Naive B cell (primary cell): Measurements from ENCODE around the gene BCAN. TPM values are rescaled to one million over a fixed set of nuclear protein-coding genes. Genes with fewer than 3 reads are reported as not detected.
"Not testable (repeated sequence)": the region's sequence is repeated elsewhere in the genome, so short reads cannot be mapped to it uniquely, and the experiment has no call there.

Experiments used
- ATAC-seq, 2 donors: fragments of 150-1000 bp; cut with Tn5 transposase; 2 replicates each; pipeline ENCODE4 v1.10.0; 2021; ENCODE audit warnings: low read depth in 2 of 2, mild to moderate bottlenecking in 2 of 2, moderate library complexity in 2 of 2
- DNase-seq: peaks from one replicate; pipeline ENCODE4 v3.0.0; 2022
- H3K27ac Mint-ChIP-seq, 6 donors: one replicate each; pipeline ENCODE4 v1.8.0; 2020 to 2022; ENCODE audit warnings: mild to moderate bottlenecking in 6 of 6, mixed read lengths in 6 of 6, moderate library complexity in 5 of 6, inconsistent platforms in 2 of 6
- H3K27me3 Mint-ChIP-seq, 3 donors: one replicate each; pipeline ENCODE4 v1.8.0; 2021 to 2022; ENCODE audit warnings: mixed read lengths in 3 of 3, mild to moderate bottlenecking in 1 of 3
- H3K36me3 Mint-ChIP-seq, 2 donors: one replicate each; pipeline ENCODE4 v1.8.0; 2020 to 2022; ENCODE audit warnings: mixed read lengths in 2 of 2, inconsistent platforms in 1 of 2, mild to moderate bottlenecking in 1 of 2
- H3K4me1 Mint-ChIP-seq, 3 donors: one replicate each; pipeline ENCODE4 v1.8.0; 2020 to 2022; ENCODE audit warnings: mixed read lengths in 3 of 3, inconsistent platforms in 1 of 3, mild to moderate bottlenecking in 1 of 3, moderate library complexity in 1 of 3
- H3K4me3 Mint-ChIP-seq, 8 donors: one replicate each; pipeline ENCODE4 v1.8.0; 2020 to 2022; ENCODE audit warnings: mild to moderate bottlenecking in 8 of 8, mixed read lengths in 8 of 8, moderate library complexity in 8 of 8, inconsistent platforms in 2 of 8
- H3K9me3 Mint-ChIP-seq, 7 donors: one replicate each; pipeline ENCODE4 v1.8.0; 2020 to 2022; ENCODE audit warnings: mixed read lengths in 7 of 7, mild to moderate bottlenecking in 5 of 7, inconsistent platforms in 2 of 7, moderate library complexity in 1 of 7
- polyA plus RNA-seq, 6 donors: library from polyadenylated mRNA; unstranded; fragments of 300-500 nt; fragmentation: Illumina TruSeq; gene quantifications; one replicate each; pipeline ENCODE4 v1.2.3, GENCODE V29; 2021; ENCODE audit warnings: low read depth in 6 of 6

Gene BCAN
- polyA plus RNA-seq, 6 donors from 2014 or later, result not detected

- no peaks in the 10 kb centered on the region for H3K9me3 Mint-ChIP-seq
- H3K36me3 Mint-ChIP-seq, result no peaks in the 10 kb centered on the region
- H3K27ac Mint-ChIP-seq, result no peak overlapping the region
- DNase-seq (no peak), ATAC-seq (no peak)
- peak overlapping the region in 7 of 8 donors; percentile 0 to 74 (median 50) for H3K4me3 Mint-ChIP-seq
- peaks cover 13 to 27% (median 15%) of the 10 kb centered on the region in 3 donors for H3K4me1 Mint-ChIP-seq
- peaks cover 49 to 72% (median 58%) of the 10 kb centered on the region in 3 donors for H3K27me3 Mint-ChIP-seq
These were observed 19.2 kb upstream of the BCAN start for GRCh38 chr1:156622581-156623297.

DNA sequence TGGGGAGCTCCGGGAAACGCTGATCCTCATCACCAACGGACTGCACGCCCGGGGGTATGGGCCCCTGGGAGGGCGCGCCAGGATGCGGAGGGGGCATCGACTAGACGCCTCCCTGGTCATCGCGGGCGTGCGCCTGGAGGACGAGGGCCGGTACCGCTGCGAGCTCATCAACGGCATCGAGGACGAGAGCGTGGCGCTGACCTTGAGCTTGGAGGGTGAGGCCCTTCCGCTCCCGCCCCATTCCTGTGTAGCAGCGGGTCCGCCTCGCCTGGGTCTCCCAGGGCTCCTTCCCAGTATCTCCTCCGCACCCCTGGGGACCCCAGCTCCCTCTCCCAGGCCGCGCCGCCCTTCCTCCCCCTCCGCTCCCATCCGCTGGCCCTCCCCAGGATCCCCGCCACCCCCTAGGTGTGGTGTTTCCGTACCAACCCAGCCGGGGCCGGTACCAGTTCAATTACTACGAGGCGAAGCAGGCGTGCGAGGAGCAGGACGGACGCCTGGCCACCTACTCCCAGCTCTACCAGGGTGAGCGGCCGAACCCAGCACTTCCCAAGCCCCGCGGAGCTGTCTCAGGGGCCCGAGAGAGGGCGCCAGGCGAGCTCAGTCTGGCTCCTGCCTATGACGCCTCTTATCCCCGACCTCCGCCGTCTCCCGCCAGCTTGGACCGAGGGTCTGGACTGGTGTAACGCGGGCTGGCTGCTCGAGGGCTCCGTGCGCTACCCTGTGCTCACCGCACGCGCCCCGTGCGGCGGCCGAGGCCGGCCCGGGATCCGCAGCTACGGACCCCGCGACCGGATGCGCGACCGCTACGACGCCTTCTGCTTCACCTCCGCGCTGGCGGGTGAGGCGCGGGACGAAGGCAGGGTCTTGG, 17.7 kb upstream of the BCAN start:
- no peak for DNase-seq
- peaks cover 46 to 78% (median 55%) of the 10 kb centered on the region in 3 donors for H3K27me3 Mint-ChIP-seq
- peak overlapping the region; percentile 58 to 88 (median 74) for H3K4me3 Mint-ChIP-seq
- peaks cover 13 to 27% (median 14%) of the 10 kb centered on the region in 3 donors for H3K4me1 Mint-ChIP-seq
- ATAC-seq, result peak; percentile 52 to 55
- H3K9me3 Mint-ChIP-seq, result no peaks in the 10 kb centered on the region
- peak overlapping the region in 1 of 6 donors; percentile 83 for H3K27ac Mint-ChIP-seq
- H3K36me3 Mint-ChIP-seq, result no peaks in the 10 kb centered on the region

- ATAC-seq, result peak; percentile 11 to 17
- DNase-seq, result no peak
These were observed 17.0 kb upstream of the BCAN start for GRCh38 chr1:156624814-156625435.

GRCh38 chr1:156625436-156626078, 16.4 kb upstream of the BCAN start:
- Mint-ChIP-seq H3K27ac (peak overlapping the region in 4 of 6 donors; percentile 0 to 73 (median 12)), H3K27me3 (peaks cover 36 to 66% (median 48%) of the 10 kb centered on the region in 3 donors), H3K9me3 (no peaks in the 10 kb centered on the region), H3K4me1 (peaks cover 10 to 21% (median 13%) of the 10 kb centered on the region in 3 donors), H3K36me3 (no peaks in the 10 kb centered on the region), H3K4me3 (peak overlapping the region; percentile 37 to 91 (median 86))
- ATAC-seq (peak; percentile 59 to 62), DNase-seq (peak; percentile 72)

More at GRCh38 chr1:156624814-156625435, 17.0 kb upstream of the BCAN start:
- peak overlapping the region; percentile 10 to 88 (median 72) for H3K4me3 Mint-ChIP-seq
- peak overlapping the region in 1 of 6 donors; percentile 69 for H3K27ac Mint-ChIP-seq
- no peaks in the 10 kb centered on the region for H3K9me3 Mint-ChIP-seq
- H3K4me1 Mint-ChIP-seq, result peaks cover 10 to 21% (median 13%) of the 10 kb centered on the region in 3 donors
- H3K27me3 Mint-ChIP-seq, result peaks cover 43 to 71% (median 53%) of the 10 kb centered on the region in 3 donors
- H3K36me3 Mint-ChIP-seq, result no peaks in the 10 kb centered on the region

DNA sequence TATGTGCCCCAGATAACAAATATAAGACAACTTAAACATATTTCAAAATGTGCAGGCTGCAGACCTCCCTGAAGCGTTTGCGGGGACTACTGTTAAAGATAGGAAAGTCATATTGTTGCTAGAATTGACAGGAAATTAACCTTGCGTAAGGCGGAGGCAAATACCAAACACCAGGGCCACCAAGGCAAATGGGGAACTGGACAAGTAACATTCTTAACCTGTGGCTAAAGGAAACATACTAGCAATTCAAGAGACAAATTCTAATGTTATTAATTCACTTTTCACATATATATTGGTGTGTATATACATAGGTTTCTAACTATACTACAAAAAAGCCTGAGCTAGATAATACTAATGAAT, 15.9 kb upstream of the BCAN start:
- Mint-ChIP-seq H3K36me3 (no peaks in the 10 kb centered on the region), H3K4me1 (peaks cover 10 to 21% (median 13%) of the 10 kb centered on the region in 3 donors), H3K27me3 (peaks cover 37 to 66% (median 48%) of the 10 kb centered on the region in 3 donors), H3K27ac (no peak overlapping the region), H3K9me3 (no peaks in the 10 kb centered on the region), H3K4me3 (peak overlapping the region in 6 of 8 donors; percentile 37 to 91 (median 86))
- DNase-seq (no peak), ATAC-seq (no peak)

GRCh38 chr1:156627313-156627880, 14.5 kb upstream of the BCAN start:
- no peaks in the 10 kb centered on the region for H3K9me3 Mint-ChIP-seq
- H3K4me1 Mint-ChIP-seq, result peaks cover 10 to 21% (median 13%) of the 10 kb centered on the region in 3 donors
- peaks cover 49 to 66% (median 53%) of the 10 kb centered on the region in 3 donors for H3K27me3 Mint-ChIP-seq
- peak overlapping the region in 2 of 8 donors; percentile 9 to 55 for H3K4me3 Mint-ChIP-seq
- H3K27ac Mint-ChIP-seq, result no peak overlapping the region
- no peaks in the 10 kb centered on the region for H3K36me3 Mint-ChIP-seq
- ATAC-seq, result peak; percentile 15 to 30
- DNase-seq, result no peak

DNA sequence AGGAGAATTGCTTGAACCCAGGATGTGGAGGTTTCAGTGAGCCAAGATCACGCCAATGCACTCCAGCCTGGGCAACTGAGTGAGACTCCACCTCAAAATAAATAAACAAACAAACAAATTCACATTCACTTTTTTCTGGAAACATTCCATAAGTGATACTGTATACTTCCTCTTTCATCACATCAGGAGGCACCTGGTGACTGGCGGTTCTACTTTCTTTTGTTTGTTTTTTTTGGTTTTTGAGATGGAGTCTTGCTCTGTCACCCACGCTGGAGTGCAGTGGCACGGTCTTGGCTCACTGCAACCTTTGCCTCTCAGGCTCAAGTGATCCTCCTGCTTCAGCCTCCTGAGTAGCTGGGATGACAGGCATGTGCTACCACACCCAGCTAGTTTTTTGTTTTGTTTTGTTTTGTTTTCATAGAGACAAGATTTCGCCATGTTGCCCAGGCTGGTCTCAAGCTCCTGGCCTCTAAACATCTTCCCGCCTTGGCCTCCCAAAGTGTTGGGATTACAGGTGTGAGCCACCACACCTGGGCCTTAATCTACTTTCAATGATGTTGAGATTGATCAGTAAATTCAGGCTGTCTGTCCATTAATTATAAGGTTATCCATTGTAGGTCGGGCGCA, 12.0 kb upstream of the BCAN start:
- H3K36me3 Mint-ChIP-seq, result no peaks in the 10 kb centered on the region
- ATAC-seq, result peak in 1 of 2 donors; percentile 20
- H3K27me3 Mint-ChIP-seq, result peaks cover 62 to 66% (median 65%) of the 10 kb centered on the region in 3 donors
- H3K9me3 Mint-ChIP-seq, result no peaks in the 10 kb centered on the region
- peaks cover 7 to 10% (median 8%) of the 10 kb centered on the region in 3 donors for H3K4me1 Mint-ChIP-seq
- H3K27ac Mint-ChIP-seq, result peak overlapping the region in 1 of 6 donors; percentile 64
- DNase-seq, result no peak
- H3K4me3 Mint-ChIP-seq, result no peak overlapping the region

GRCh38 chr1:156631152-156631551, 10.8 kb upstream of the BCAN start:
- not testable (repeated sequence) for DNase-seq, H3K36me3 Mint-ChIP-seq, H3K4me3 Mint-ChIP-seq, ATAC-seq, H3K4me1 Mint-ChIP-seq, H3K9me3 Mint-ChIP-seq, H3K27ac Mint-ChIP-seq
- peaks cover 62 to 65% (median 62%) of the 10 kb centered on the region in 3 donors for H3K27me3 Mint-ChIP-seq

GRCh38 chr1:156632355-156632754, 9.6 kb upstream of the BCAN start:
- H3K27ac Mint-ChIP-seq, result no peak overlapping the region
- H3K9me3 Mint-ChIP-seq, result no peaks in the 10 kb centered on the region
- H3K36me3 Mint-ChIP-seq, result no peaks in the 10 kb centered on the region
- peaks cover 61 to 68% (median 67%) of the 10 kb centered on the region in 3 donors for H3K27me3 Mint-ChIP-seq
- peaks cover 0 to 1% (median 0%) of the 10 kb centered on the region in 3 donors for H3K4me1 Mint-ChIP-seq
- DNase-seq (no peak), ATAC-seq (no peak)
- H3K4me3 Mint-ChIP-seq, result peak overlapping the region in 1 of 8 donors; percentile 22

DNA sequence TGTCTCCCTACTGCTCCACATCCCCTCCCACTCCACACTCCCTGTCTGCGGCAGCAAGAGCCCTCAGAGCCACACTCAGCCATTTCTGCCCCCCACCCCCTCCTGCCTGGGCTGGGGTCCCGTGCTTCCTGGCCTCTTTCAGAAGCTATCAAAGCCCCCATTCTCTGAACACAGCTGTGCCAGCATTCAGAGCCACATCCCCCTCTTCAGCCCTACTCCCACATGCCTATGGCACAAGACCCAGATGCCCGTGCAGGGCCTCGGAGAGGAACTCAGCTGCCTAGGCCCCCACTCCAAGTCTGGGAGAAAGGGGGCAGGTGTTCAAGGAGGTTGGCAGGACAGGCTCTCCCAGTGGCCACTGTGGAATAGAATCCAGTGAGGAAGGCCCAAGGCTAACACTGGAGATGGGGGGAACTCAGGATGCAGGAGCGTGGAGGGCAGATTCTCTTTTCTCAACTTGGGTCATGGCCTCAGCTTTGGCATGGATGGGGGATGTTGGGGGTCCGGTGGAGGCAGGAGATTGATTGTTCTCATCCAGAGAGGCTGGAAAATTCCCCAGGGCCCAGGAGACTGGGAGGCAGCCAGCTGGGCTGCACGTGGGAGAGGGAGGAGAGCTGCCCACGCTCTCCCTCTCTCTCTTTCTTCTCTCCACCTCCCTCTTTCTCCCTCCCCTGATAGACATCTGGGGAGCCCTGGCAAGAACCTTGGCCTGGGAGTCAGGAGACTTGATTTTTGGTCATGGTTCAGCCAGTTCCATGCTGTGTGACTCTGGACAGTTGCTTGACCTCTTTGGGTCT, 3.5 kb upstream of the BCAN start:
- DNase-seq (no peak), ATAC-seq (no peak)
- no peaks in the 10 kb centered on the region for H3K9me3 Mint-ChIP-seq
- no peak overlapping the region for H3K4me3 Mint-ChIP-seq
- no peak overlapping the region for H3K27ac Mint-ChIP-seq
- H3K27me3 Mint-ChIP-seq, result peaks cover 73 to 81% (median 81%) of the 10 kb centered on the region in 3 donors
- H3K36me3 Mint-ChIP-seq, result peaks cover 0 to 2% of the 10 kb centered on the region in 2 donors
- H3K4me1 Mint-ChIP-seq, result peaks cover 17 to 23% (median 18%) of the 10 kb centered on the region in 3 donors

DNA sequence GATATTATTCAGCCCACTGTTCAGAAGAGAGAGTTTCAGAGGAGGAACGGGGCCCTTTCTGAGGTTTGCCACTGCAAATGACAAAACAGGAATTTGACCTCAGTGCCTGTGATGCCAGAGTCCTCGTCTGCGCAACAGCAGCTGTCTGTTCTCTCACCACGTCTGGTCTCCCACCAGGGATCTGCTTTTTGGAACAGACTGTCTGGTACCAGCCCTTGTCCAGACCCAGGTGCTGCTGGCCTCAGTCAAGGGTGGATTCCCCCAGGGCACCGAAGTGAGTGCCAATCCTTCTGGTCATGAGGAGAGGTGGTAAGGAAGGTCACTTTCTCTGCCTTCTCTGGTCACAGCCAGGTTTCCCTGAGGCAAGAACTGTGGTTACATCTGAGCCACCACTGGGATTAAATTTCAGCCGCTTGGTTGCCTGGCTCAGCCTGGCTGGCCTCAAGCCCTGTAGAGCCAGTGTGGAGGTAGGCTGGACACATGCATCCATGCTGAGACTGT, 2.3 kb upstream of the BCAN start:
- Mint-ChIP-seq H3K9me3 (no peaks in the 10 kb centered on the region), H3K36me3 (peaks cover 0 to 7% of the 10 kb centered on the region in 2 donors), H3K27ac (no peak overlapping the region), H3K4me3 (peak overlapping the region in 2 of 8 donors; percentile 30 to 39), H3K27me3 (peaks cover 72 to 83% (median 81%) of the 10 kb centered on the region in 3 donors), H3K4me1 (peaks cover 21 to 29% (median 23%) of the 10 kb centered on the region in 3 donors)
- no peak for ATAC-seq
- no peak for DNase-seq
